ENCODE results near the gene KLF16.

- TF ChIP-seq CTCF (IDR thresholded peaks at IDR 0.05) (no peak), POLR2AphosphoS5 (IDR thresholded peaks at IDR 0.05) (no peak), EP300 (IDR thresholded peaks at IDR 0.05; ENCODE audit: low read depth) (no peak)
Measured at GRCh38 chr19:1830978-1831377, 32.4 kb downstream of the KLF16 start.
